Measurements from ENCODE around the gene SACS. TPM values are rescaled to one million over a fixed set of nuclear protein-coding genes. Genes with fewer than 3 reads are reported as not detected.

SACS gene
- total and polyA plus RNA-seq, 4 donors = 0.50 to 7.2 (median 2.9) TPM

- TF ChIP-seq CTCF (IDR thresholded peaks at IDR 0.05; ENCODE audit: low read depth, low read length, missing input control) (no peak), HNF4G (IDR thresholded peaks at IDR 0.05) (no peak), ZBTB33 (IDR thresholded peaks at IDR 0.05) (no peak), GABPA (IDR thresholded peaks at IDR 0.05 in 1 of 2, conservative IDR thresholded peaks at IDR 0.05 in 1 of 2) (no peak)
Observed at GRCh38 chr13:23427881-23428528, 5.5 kb downstream of the SACS start (continued).

GRCh38 chr13:23427342-23427843, 6.1 kb downstream of the SACS start:
- no peak for DNase-seq (ENCODE audit: low spot score)
- Histone ChIP-seq H3K4me1 (ENCODE audit: control insufficient read depth in 4 of 4, insufficient read depth in 4 of 4, low read length in 3 of 4) (peaks cover 0 to 2% (median 0%) of the 10 kb centered on the region in 4 donors), H3K27me3 (ENCODE audit: control insufficient read depth in 4 of 4, insufficient read depth in 4 of 4, low read length in 3 of 4) (peaks cover 0 to 6% (median 2%) of the 10 kb centered on the region in 4 donors), H3K4me3 (ENCODE audit: low read depth in 1 of 3, low read length in 3 of 3) (no peak overlapping the region), H3K9me3 (ENCODE audit: control insufficient read depth in 4 of 4, low read length in 3 of 4) (no peaks in the 10 kb centered on the region), H3K9ac (ENCODE audit: low read depth in 1 of 2, low read length in 2 of 2) (no peak overlapping the region), H3K36me3 (ENCODE audit: control insufficient read depth in 4 of 4, insufficient read depth in 3 of 4, low read depth in 1 of 4, low read length in 3 of 4) (no peaks in the 10 kb centered on the region), H3K27ac (ENCODE audit: low read depth in 1 of 2, low read length in 2 of 2) (no peak overlapping the region)
- 62% methylated on average over 7 of the region's 7 CpGs for WGBS
- no peak for TF ChIP-seq REST (IDR thresholded peaks at IDR 0.05)
- TF ChIP-seq NR2F2 (IDR thresholded peaks at IDR 0.05) = peak; percentile 21

- no peaks in the 10 kb centered on the region for H3K27me3 ChIP-seq (ENCODE audit: control insufficient read depth in 4 of 4, insufficient read depth in 4 of 4, low read length in 3 of 4)
- 95% methylated on average over 5 of the region's 5 CpGs for WGBS
- H3K27ac ChIP-seq (ENCODE audit: low read depth in 1 of 2, low read length in 2 of 2) = no peak overlapping the region
- H3K9ac ChIP-seq (ENCODE audit: low read depth in 1 of 2, low read length in 2 of 2) = no peak overlapping the region
- DNase-seq (ENCODE audit: low spot score) = no peak
- H3K4me3 ChIP-seq (ENCODE audit: low read depth in 1 of 3, low read length in 3 of 3) = no peak overlapping the region
- no peaks in the 10 kb centered on the region for H3K36me3 ChIP-seq (ENCODE audit: control insufficient read depth in 4 of 4, insufficient read depth in 3 of 4, low read depth in 1 of 4, low read length in 3 of 4)
- H3K4me1 ChIP-seq (ENCODE audit: control insufficient read depth in 4 of 4, insufficient read depth in 4 of 4, low read length in 3 of 4) = no peaks in the 10 kb centered on the region
- no peaks in the 10 kb centered on the region for H3K9me3 ChIP-seq (ENCODE audit: control insufficient read depth in 4 of 4, low read length in 3 of 4)
- TF ChIP-seq NR2F2 (IDR thresholded peaks at IDR 0.05) = no peak
- no peak for TF ChIP-seq ATF3 (IDR thresholded peaks at IDR 0.05)
- no peak for TF ChIP-seq MAX (IDR thresholded peaks at IDR 0.05)
- no peak for TF ChIP-seq FOXA1 (IDR thresholded peaks at IDR 0.05)
- no peak for TF ChIP-seq HNF4G (IDR thresholded peaks at IDR 0.05)
- TF ChIP-seq EGR1 (IDR thresholded peaks at IDR 0.05; ENCODE audit: low read depth in 2 of 2) = no peak
- no peak for TF ChIP-seq YY1 (IDR thresholded peaks at IDR 0.05)
- TF ChIP-seq FOXA2 (IDR thresholded peaks at IDR 0.05) = no peak
- no peak for TF ChIP-seq GABPA (IDR thresholded peaks at IDR 0.05 in 1 of 2, conservative IDR thresholded peaks at IDR 0.05 in 1 of 2)
- TF ChIP-seq TAF1 (conservative IDR thresholded peaks at IDR 0.05) = no peak
- no peak for TF ChIP-seq REST (IDR thresholded peaks at IDR 0.05)
- no peak for TF ChIP-seq RAD21 (IDR thresholded peaks at IDR 0.05)
- no peak for TF ChIP-seq RXRA (IDR thresholded peaks at IDR 0.05)
- no peak for TF ChIP-seq ZBTB33 (IDR thresholded peaks at IDR 0.05)
Observed at GRCh38 chr13:23421596-23421995, 11.9 kb downstream of the SACS start.

Data from liver (tissue), 9 donors.